Stimulated activated CD4-positive, alpha-beta T cell treated with anti-CD3 and anti-CD28 coated beads, Interleukin-4, amount 100 ng/mL, for 24 hours (primary cell): ENCODE results near the gene LPCAT1.
A peak's percentile ranks its signal among the peaks of the same experiment; 100 is the strongest.
"Not testable (repeated sequence)": the region's sequence is repeated elsewhere in the genome, so short reads cannot be mapped to it uniquely, and the experiment has no call there.

ENCODE experiments used
- DNase-seq: peaks from one replicate; pipeline ENCODE4 v3.0.0-alpha.2; 2020

The LPCAT1 gene

DNA sequence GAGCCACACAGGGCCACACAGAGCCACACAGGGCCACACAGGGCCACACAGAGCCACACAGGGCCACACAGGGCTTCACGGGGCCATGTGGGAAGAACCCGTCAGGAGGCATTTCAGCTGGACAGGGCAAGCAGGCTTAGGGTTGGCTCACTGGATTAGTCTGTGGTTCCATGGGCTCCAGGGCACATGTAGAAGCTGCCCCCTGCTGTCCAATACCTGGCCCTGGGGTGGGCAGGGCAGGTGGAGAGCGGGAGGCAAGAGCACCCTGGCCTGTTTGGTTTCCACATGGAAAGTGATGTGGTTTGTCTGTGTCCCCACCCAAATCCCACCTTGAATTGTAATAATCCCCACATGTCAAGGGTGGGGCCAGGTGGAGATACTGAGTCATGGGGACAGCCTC lies 16.4 kb upstream of the LPCAT1 start:
- DNase-seq = no peak

DNA sequence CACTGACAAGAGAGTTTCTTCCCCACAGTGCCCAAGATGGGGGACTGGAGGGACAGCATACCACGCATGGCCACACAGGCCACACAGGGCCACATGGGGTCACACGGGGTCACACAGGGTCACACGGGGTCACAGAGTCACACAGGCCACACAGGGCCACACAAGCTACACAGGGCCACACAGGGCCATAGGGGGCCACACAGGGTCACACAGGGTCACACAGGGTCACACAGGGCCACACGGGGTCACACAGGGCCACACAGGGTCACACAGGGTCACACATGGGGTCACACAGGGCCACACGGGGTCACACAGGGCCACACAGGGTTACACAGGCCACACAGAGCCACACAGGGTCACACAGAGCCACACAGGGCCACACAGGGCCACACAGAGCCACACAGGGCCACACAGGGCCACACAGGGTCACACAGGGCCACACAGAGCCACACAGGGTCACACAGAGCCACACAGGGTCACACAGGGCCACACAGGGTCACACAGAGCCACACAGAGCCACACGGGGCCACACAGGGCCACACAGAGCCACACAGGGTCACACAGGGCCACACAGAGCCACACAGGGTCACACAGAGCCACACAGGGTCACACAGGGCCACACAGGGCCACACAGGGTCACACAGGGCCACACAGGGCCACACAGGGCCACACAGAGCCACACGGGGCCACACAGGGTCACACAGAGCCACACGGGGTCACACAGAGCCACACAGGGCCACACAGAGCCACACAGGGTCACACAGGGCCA lies 15.8 kb upstream of the LPCAT1 start:
- not testable (repeated sequence) for DNase-seq

DNA sequence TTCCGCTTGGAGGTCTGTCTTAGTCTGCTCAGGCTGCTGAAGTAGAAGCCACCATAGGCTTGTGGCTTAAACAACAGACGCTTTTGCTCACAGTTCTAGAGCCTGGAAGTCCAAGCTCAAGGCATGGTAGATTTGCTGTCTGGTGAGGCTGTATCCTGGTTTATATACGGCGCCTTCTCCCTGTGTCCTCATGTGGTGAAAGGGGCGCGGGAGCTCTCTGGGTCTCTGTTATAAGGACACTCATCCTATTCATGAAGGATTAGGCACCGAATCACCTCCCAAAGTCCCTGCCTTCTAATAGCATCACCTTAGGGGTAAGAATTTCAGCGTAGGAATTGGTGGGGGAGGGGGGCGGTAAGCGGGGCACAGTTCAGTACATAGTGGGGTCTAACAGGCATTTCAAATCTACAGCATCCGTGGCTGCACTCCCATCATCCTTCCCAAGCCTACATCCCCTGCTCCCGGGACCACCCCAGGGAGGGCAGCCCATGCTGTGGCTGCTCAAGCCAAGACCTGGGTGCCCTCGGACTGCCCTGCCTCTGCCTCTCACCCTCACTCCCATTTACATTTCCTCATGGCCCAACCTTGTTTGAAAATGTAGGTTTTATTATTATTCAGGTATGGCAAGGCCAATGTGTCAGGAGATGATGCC lies 15.1 kb upstream of the LPCAT1 start:
- DNase-seq = no peak

DNA sequence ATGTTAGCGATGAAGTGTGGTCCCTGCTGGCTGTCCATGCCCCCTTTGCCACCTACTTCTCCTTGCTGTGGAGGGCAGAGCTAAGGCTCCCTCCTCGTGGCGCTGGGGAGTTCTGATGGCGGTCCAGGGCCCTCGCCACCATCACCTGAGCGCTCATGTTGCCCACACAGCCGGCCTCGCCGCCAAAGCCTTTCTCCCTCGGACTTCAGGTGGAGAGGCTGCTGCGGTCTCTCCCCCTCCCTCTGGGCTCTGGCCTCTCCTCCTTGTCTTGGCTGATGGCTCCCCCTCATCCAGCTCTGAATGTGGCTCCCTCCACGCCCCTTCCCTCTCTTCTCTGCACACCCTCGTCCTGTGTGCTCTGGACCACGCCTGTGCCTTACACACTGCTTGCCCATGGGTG lies 14.5 kb upstream of the LPCAT1 start:
- no peak for DNase-seq

DNA sequence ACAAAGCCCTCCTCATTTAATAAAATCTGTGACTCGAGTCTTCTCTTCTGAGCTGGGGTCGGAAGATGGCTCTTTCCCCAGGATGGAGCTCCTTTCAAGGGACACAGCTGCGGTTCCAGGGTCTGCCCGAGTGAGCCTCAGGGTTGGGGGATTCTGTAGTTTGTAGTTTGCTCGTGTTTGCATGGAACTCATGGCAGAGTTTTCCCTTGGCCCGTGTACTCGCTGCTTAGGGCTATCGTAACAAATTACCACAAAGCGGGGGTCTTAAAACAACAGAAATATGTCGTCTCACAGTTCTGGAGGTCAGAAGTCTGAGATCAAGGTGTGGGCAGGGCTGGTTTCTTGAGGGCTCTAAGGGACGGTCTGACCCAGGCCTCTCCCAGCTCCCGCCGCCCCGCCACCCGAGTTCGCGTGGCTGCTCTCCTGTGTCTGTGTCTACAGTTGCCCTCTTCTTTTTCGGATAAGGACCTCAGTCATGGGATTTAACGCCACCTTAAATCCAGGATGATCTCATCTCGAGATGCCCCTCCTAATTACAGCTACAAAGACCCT lies 13.9 kb upstream of the LPCAT1 start:
- no peak for DNase-seq

DNA sequence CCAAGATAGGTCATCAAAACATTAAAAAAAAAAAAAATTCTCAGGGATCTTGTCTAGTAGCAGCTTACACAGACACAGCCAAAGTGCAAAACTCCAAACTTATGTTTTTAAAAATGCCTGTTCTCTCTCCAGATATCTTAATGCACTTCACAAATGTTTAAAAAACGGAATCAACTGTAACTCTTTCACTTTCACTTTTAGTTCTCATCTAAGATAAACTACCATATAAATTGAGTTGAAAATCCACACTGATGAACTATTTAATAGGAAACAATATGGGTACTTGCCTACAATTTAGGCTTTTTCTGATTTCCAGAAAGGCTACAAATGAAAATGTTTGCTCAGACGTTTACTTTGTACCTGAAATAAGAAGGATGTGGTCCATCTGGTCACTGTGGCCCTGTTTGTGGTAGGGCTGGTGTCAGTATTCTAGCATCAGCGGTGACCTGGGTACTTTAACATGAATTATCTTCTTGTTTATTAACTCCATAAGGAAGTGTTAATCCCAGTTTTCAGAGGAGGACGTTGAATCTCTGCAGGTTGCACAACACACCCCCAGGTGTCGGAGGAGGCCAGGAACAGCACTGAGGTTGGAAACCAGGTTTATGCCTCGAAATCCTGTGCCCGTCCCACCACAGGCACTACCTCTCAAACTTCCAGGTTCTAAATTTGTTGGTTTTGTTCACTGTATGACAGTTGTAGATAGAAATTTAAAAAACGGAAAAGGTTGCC lies 13.3 kb upstream of the LPCAT1 start:
- DNase-seq = no peak

DNA sequence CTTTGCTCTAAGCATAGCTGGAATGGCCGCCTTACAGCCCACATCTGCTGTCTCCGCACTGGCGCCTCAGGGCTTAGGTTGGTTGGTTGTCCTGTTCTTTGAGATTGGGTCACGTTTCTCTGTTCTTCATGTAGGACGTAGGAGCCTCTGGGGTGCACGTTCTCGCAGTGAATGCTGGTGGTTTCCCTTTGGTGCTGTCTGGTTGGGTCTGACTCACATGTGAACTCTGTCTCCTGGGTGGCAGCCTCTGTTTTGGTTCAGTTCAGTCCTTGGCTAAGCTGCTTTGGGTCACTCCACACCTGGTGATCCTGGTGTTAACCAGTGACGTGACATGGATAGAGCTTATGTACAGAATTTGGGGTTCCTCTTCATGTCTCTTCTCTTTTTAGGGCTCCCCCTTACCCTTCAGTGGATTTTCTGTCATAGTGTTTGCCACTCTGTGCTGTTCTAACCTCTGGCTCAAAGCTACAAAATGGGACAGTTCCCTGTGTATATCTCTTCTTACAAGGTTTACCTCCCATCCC lies 12.6 kb upstream of the LPCAT1 start:
- DNase-seq = peak; percentile 78

DNA sequence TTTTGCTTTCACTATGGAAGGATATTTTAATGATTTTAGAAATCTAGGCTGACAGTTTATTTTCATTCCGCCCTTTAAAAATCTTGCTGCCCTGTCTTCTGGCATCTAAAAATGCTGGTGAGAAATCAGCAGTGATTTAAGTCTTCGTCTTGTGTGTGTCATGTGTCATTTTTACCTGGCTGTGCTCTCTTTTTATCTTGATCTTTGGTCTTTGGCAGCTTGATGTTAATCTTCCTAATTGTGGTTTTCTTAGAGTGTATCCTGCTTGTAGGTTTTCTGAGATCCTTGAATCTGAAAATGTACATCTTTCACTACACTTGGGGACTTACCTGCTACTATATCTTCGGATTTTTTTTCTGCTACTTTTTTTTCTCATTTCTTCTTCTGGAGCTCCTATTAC lies 11.9 kb upstream of the LPCAT1 start:
- no peak for DNase-seq

DNA sequence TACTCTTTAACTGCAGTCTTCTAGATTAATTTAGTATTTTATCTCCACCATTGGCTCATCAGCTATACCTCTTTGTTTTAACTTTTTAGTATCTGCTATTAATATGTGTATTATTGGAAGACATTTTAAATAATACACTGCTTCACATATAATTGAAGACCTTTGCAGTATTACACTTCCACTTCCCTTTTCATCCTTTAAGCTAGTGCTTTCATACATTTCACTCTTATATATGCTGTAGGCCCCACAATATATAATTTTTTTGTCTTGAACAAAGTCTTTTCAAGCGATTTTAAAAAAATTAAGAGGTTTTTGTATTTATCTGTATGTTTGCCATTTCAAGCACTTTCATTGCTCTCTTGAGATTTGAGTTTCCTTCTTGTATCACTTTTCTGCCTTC lies 8.6 kb upstream of the LPCAT1 start:
- DNase-seq = no peak

DNA sequence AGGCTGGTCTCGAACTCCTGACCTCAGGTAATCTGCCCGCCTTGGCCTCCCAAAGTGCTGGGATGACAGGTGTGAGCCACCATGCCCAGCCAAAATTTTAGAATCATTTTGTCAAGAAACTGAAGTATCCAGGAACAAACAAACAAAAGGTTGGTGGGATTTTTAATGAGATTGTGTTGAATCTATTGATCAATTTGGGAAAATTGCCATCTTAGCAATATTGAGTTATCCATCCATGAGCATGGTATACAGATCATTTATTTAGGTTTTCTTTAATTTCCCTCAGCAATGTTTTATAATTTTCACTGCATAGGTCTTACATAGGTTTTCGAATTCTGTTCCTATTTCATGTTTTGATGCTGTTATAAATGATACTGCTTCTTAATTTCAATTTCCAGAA lies 5.7 kb upstream of the LPCAT1 start:
- no peak for DNase-seq

DNA sequence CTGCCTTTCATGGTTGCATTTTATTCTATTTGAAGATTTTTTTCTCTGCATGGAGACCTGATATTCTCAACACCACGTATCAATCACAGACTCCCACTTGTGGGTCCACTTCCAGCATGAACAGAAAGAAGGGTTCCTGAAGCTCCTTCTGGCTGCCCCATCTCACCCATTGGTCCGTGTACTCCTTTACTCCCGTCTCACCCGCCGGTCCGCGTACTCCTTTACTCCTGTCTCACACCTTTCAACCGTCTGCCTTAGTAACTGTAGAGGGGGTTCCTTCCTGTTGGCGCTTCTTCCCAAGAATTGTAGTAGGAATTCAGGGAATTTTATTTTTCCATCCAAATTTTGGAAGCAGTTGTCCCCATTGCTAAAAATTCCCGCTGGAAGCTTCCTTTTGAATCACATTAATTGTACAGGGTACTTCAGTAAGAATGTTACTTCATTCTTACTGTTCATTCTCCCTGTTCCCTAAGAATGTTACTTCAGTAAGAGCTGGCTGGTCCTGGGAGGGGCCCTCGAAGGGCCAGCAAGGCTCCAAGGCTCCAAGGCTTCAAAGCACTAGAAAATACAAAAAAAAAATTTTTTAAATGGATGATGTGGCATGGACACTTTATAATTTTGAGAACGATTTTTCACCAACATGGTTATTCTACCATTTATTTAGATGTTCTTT lies 3.9 kb upstream of the LPCAT1 start:
- no peak for DNase-seq

DNA sequence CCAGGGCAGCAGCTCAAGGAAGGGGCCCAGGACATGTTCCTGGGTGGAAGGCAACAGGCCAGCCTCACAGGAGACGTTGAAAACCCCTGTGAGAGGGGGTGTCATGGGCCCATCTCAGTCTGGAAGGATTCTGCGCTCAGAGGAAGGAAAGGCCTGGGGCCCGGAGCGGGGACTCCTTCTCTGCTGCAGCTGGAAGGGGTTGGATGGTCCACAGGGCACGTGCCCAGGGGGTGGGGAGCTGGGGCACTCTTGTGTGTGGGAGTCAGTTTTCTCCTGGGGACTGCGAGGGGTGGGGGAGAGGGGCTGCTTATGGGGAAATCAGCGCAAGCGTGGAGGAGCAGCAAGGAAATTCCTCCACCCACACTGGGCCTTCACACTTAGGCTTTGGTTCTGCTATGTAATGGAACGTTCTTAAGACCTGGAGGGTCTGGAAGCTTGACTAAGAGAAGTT lies 2.9 kb upstream of the LPCAT1 start:
- no peak for DNase-seq

DNA sequence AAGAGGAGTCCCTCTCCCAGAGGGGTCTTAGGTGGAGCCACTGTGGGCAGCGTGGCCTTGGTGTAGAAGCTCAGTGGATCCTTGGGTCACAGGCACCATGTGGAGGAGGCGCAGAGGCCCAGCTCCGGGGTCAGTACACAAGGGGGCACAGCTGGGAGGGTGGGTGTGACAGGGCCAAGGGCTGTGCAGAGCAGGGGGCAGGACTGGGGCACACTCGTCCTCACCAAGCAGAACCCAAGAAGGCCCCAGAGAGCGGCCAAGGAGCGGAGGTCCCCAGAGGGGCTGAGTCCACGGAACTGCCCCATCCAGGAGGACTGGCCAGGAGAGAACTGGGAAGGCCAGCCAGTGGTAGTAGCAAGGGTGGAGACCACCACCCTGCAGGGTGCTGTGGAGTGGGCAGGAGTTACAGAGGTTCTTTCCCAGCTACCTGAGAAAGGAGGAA lies 2.5 kb upstream of the LPCAT1 start:
- DNase-seq = no peak

DNA sequence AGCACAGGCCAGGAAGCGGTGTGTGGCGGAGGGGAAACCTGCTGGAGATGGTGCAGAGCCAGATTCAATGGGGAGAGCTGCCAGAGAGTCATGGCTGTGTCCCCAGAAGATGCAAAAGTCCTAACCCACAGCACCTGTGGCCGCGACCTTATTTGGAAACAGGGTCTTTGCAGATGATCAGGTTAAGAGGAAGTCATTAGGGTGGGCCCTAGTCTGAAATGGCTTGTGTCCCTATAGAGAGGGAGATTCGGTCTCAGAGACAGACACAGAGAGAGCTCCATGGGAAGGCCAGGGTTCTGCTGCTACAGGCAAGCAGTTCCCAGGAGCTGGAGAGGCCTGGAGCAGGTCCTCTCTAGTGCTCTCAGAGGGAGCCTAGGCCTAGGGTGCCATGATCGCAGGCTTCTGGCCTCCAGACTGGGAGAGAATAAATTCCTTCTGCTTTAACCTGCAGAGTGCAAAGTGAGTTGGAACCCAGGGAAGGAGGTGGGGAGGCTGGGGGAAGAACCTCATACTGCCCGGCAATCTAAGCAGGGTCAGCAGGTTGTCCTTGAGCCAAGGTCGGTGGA lies 1.9 kb upstream of the LPCAT1 start:
- DNase-seq = no peak

DNA sequence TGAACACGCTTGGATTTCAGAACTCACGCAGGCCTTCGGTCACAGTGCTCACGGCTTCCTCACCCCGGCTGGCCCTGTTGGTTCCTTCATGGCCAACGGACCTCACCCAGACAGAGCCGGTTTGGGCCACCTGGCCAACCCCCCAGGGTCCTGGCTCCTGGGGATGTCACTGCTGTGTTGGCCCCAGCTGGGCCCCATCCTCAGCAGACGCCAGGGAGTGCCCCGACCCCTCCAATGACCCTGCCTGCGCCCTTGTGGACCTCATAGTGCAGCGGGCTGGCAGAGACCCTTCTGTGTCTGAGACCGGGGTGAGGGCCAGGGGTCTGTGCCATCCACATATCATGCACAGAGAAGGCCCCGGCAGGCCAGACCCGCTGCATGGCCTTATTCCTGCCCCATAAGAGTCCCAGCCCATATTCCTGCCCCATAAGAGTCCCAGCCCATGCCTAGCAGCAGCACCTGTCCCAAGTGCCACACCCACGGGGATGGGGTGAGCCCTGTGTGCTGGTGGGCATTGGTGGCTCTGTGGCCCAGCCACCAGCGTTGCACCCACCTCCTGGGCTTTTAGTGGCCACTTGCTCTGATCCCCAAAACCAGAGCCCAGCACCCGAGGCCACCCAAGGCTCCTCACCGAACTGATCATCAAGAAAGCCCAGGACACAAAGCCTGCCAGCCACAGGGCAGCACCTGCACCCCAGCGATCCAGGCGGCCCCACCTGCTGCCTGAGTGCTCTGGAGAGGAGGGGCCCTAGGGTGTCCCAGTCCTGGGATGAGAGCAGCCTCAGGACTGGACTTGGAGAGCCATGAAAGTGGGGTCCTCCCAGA lies 1.3 kb upstream of the LPCAT1 start:
- DNase-seq = no peak

DNA sequence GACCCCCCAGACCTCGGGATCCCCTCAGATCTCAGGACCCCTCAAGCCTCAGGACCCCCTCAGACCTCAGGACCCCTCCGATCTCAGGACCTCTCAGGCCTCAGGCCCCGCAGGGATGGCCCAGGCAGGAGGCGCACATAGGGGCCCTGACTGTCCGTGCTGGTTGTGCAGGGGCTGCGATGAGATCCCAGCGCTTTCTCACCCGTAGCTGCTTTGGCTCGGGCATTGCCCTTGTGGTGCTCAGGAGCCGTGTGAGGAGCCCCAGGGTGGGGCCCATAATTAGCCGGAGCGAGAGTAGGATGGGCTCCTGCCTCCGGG lies 680 bp upstream of the LPCAT1 start:
- no peak for DNase-seq

DNA sequence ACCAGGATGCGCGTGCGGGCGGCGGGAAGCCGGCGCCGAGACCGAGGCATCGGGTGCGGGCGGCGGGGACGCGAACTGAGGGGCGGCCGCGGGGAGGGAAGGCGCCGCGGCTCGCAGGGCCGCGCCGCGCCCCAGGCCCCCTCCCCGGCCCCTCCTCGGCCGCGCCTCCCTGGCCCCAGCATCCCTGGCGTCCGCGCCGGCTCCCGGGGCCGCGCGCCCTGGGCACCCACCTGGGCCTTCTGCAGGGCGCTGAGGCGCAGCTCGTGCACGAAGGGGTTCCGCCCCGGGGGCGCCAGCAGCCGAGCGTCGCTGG lies 324 bp downstream of the LPCAT1 start:
- no peak for DNase-seq

DNA sequence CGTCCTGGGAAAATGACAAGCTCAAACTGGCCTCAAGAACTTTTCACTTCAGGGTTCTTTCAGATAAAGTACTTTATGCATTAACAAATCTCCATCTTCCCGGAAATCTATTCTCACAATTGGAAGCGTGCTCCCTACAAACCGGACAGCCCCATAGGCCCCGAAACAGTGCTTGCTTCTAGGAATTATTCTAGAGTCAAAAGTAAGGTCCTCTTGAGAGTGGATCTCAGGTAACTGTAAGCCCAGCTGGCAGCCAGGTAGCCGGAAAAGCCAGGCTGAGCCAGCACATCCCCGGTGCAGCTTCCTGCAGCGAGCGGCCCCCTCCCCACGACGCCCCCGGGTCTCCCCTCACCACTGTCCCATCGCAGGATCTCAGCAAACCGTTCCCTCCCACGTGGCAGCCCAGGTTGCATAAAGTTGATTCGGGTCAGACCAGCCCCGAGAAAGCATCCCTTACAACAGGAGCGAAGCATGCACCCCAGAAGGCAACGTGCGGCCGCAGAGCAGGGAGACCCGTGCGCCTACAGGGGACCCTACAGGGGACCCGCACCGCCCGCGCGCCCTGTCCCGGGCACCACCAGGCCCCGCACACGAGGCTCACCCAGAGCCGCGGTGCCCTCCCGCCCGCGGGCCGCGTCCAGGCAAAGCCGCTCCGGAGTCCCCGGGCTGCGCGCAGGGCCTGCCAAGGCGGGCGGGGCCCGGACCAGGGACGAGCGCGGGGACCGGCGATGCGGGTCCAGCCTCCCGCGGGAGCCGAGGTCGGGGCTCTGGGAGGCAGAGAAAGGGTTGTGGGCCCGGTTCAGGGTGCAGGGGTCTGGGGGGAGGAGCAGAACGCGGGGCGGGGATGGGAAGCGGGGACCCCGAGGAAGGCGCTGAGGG lies 920 bp downstream of the LPCAT1 start:
- DNase-seq = peak; percentile 11

DNA sequence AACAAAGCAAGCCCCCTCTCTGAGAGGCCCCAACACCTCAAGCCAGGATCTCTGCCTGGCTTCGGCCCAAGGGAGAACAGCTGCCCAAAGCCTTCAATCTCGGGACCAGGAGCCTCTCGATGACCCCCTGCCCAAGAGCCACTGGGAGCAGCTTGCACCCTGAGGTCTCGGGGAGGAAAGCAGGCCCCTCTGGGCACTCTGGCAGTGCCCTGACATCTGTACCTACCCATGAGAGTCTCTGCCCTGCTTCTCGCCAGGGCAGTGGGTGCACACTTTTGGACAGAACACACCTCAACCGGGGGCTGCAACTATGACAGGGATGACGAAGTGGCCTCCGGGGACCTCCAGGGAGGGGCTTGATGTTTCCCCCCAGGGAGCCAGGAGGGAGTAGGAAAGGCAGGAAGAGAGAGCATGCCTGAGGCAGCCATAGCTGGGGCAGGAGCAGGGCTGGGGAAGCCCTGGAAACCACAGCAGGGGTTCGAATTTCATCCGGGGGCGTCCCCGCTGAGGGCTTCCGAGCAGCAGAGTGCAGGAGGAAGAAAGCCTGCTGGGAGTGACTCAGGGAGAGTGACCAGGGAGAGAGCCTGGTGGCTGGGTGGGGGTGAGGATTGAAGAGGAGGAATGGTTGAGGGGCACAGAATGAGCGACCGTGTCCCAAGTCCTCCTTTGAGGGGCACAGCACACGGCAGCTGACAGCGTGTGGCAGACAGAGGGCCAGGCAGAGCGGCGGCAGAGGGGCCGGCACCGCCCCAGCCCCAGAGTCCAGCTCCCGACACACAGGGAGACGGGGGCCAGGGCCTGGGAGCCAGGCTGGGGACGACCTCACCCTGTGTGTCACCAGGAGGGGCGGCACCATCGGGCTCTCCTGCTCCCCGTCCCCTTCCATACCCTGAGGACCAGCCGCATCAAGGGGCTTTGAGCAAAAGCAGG lies 1.8 kb downstream of the LPCAT1 start:
- peak; percentile 1 for DNase-seq
